WTC11 (cell line): Measurements from ENCODE around the gene NOL9. TPM values are rescaled to one million over a fixed set of nuclear protein-coding genes. Genes with fewer than 3 reads are reported as not detected.
A peak's percentile ranks its signal among the peaks of the same experiment; 100 is the strongest.

Source experiments
- ATAC-seq: fragments of 200-7000 bp; cut with Tn5 transposase; 2 replicates; pipeline ENCODE4 v1.10.0; 2021; ENCODE audit warnings: mild to moderate bottlenecking, moderate library complexity
- CTCF ChIA-PET: fragments of 300-600 bp; sonication (Branson Sonifier 250); formaldehyde crosslinking; loops from one replicate; lab custom pipeline; 2021; ENCODE audit warnings: antibody characterized with exemption; lab: Charles Lee
- POLR2A ChIA-PET: fragments of 350-600 bp; sonication (Branson Sonifier 250); formaldehyde crosslinking; loops from one replicate; lab custom pipeline; 2021; ENCODE audit warnings: antibody characterized with exemption; lab: Charles Lee
- DNase-seq: peaks from one replicate; pipeline ENCODE4 v3.0.0; 2021; ENCODE audit warnings: low spot score
- H3K27ac Mint-ChIP-seq: 2 replicates; pipeline ENCODE4 v1.8.0; 2021; ENCODE audit warnings: mixed read lengths
- H3K27me3 Mint-ChIP-seq: 2 replicates; pipeline ENCODE4 v1.8.0; 2021; ENCODE audit warnings: low read depth, mild to moderate bottlenecking, moderate library complexity, mixed read lengths
- H3K36me3 Mint-ChIP-seq: 2 replicates; pipeline ENCODE4 v1.8.0; 2021; ENCODE audit warnings: mixed read lengths
- H3K4me1 Mint-ChIP-seq: 2 replicates; pipeline ENCODE4 v1.8.0; 2022; ENCODE audit warnings: mixed read lengths
- H3K4me3 Mint-ChIP-seq: 2 replicates; pipeline ENCODE4 v1.8.0; 2021; ENCODE audit warnings: mild to moderate bottlenecking, moderate library complexity, mixed read lengths
- H3K9me3 Mint-ChIP-seq: 2 replicates; pipeline ENCODE4 v1.8.0; 2021; ENCODE audit warnings: mixed read lengths
- CREM ChIP-seq: sonication (generic); formaldehyde crosslinking; IDR thresholded peaks from 2 replicates; pipeline ENCODE4 v1.8.1; 2022; ENCODE audit warnings: mild to moderate bottlenecking, missing genetic modification reagents, moderate library complexity
- IRF2 ChIP-seq: sonication (generic); formaldehyde crosslinking; IDR thresholded peaks from 2 replicates; pipeline ENCODE4 v1.8.0; 2022; ENCODE audit warnings: low read depth, missing genetic modification reagents, borderline replicate concordance
- JUN ChIP-seq: sonication (generic); formaldehyde crosslinking; IDR thresholded peaks from 2 replicates; pipeline ENCODE4 v1.8.0; 2023; ENCODE audit warnings: mild to moderate bottlenecking, missing genetic modification reagents
- MYBL2 ChIP-seq: sonication (generic); formaldehyde crosslinking; IDR thresholded peaks from 2 replicates; pipeline ENCODE4 v1.8.1; 2023; ENCODE audit warnings: mild to moderate bottlenecking, moderate library complexity, missing genetic modification reagents
- SP1 ChIP-seq: sonication (generic); formaldehyde crosslinking; conservative IDR thresholded peaks from 2 replicates; pipeline ENCODE4 v1.8.1; 2022; ENCODE audit warnings: missing genetic modification reagents
- TEAD1 ChIP-seq: sonication (generic); formaldehyde crosslinking; IDR thresholded peaks from 2 replicates; pipeline ENCODE4 v1.8.0; 2022; ENCODE audit warnings: mild to moderate bottlenecking, missing genetic modification reagents
- ZNF138 ChIP-seq: sonication (generic); formaldehyde crosslinking; conservative IDR thresholded peaks from 2 replicates; pipeline ENCODE4 v1.8.1; 2022; ENCODE audit warnings: mild to moderate bottlenecking, moderate library complexity, missing genetic modification reagents
- ZNF423 ChIP-seq: fragments of 250-450 bp; sonication (Bioruptor Pico); IDR thresholded peaks from 2 replicates; pipeline ENCODE4 v2.1.2; 2022; ENCODE audit warnings: mild to moderate bottlenecking, moderate library complexity
- total RNA-seq: library from RNA; stranded (reverse); gene quantifications from 3 replicates; pipeline ENCODE4 v1.2.3, GENCODE V29; 2021
- TF ChIP-seq, protein P1 (sequence below): sonication (generic); formaldehyde crosslinking; IDR thresholded peaks from 2 replicates; pipeline ENCODE4 v1.8.0; 2022; ENCODE audit warnings: mild to moderate bottlenecking, missing genetic modification reagents
- TF ChIP-seq, protein P2 (sequence below): fragments of 250-450 bp; sonication (Bioruptor Pico); IDR thresholded peaks from 2 replicates; pipeline ENCODE4 v2.1.2; 2022; ENCODE audit warnings: mild to moderate bottlenecking, moderate library complexity
- TF ChIP-seq, protein P3 (sequence below): fragments of 250-450 bp; sonication (Bioruptor Pico); conservative IDR thresholded peaks from 2 replicates; pipeline ENCODE4 v1.9.0; 2021; ENCODE audit warnings: mild to moderate bottlenecking
- TF ChIP-seq, protein P4 (sequence below): sonication (generic); formaldehyde crosslinking; IDR thresholded peaks from 2 replicates; pipeline ENCODE4 v1.8.1; 2023; ENCODE audit warnings: mild to moderate bottlenecking, missing genetic modification reagents
- TF ChIP-seq, protein P5 (sequence below): fragments of 250-450 bp; sonication (Bioruptor Pico); IDR thresholded peaks from 2 replicates; pipeline ENCODE4 v1.9.0; 2021; ENCODE audit warnings: mild to moderate bottlenecking, borderline replicate concordance
- TF ChIP-seq, protein P6 (sequence below): sonication (generic); formaldehyde crosslinking; conservative IDR thresholded peaks from 2 replicates; pipeline ENCODE4 v1.8.1; 2023; ENCODE audit warnings: mild to moderate bottlenecking, low read depth, missing genetic modification reagents, moderate library complexity
- TF ChIP-seq, protein P7 (sequence below): sonication (generic); formaldehyde crosslinking; IDR thresholded peaks from 2 replicates; pipeline ENCODE4 v1.8.1; 2023; ENCODE audit warnings: mild to moderate bottlenecking, missing genetic modification reagents, moderate library complexity

NOL9 gene
- total RNA-seq, 1 experiment from 2014 or later = 37.4 TPM

DNA sequence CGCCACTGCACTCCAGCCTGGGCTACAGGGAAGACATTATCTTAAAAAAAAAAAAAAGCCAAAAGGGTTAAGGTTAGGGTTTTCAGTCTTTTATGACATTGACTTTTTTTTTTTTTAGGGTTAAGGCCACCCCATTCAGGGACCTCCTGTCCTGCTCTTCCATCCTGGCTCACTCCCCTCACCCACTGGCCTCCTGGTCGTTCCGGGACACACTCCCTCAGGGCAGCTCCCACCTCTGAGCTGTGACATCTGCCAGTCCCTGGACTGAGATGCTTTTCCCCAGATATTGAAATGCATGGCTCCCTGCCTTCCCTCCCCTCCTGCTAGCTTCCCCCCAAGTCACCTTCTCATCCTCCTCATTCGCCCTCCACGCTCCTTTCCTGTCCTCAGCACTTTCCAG lies 72.5 kb downstream of the NOL9 start:
- DNase-seq = no peak
- peaks cover 22% of the 10 kb centered on the region for H3K4me1 Mint-ChIP-seq
- ChIA-PET POLR2A (no interaction called here), CTCF (interaction anchor here (0.7 to 3.5 kb wide), 7 partner anchors 9 to 217 kb away, joined by 3 to 21 read pairs (median 6); no protein-coding TSS in a partner anchor)
- H3K9me3 Mint-ChIP-seq = no peaks in the 10 kb centered on the region
- H3K4me3 Mint-ChIP-seq = no peak overlapping the region
- peaks cover 7% of the 10 kb centered on the region; the same call in 1 of the 2 replicates for H3K27me3 Mint-ChIP-seq
- no peaks in the 10 kb centered on the region for H3K36me3 Mint-ChIP-seq
- peak overlapping the region; percentile 16; the same call in 1 of the 2 replicates for H3K27ac Mint-ChIP-seq
- no peak for TF ChIP-seq ZNF138 (CRISPR knock-in tag)
- no peak for TF ChIP-seq SP1 (CRISPR knock-in tag)
- TF ChIP-seq CREM (CRISPR knock-in tag) = no peak
- TF ChIP-seq, protein P1, sequence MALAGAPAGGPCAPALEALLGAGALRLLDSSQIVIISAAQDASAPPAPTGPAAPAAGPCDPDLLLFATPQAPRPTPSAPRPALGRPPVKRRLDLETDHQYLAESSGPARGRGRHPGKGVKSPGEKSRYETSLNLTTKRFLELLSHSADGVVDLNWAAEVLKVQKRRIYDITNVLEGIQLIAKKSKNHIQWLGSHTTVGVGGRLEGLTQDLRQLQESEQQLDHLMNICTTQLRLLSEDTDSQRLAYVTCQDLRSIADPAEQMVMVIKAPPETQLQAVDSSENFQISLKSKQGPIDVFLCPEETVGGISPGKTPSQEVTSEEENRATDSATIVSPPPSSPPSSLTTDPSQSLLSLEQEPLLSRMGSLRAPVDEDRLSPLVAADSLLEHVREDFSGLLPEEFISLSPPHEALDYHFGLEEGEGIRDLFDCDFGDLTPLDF = no peak
- TF ChIP-seq, protein P2, sequence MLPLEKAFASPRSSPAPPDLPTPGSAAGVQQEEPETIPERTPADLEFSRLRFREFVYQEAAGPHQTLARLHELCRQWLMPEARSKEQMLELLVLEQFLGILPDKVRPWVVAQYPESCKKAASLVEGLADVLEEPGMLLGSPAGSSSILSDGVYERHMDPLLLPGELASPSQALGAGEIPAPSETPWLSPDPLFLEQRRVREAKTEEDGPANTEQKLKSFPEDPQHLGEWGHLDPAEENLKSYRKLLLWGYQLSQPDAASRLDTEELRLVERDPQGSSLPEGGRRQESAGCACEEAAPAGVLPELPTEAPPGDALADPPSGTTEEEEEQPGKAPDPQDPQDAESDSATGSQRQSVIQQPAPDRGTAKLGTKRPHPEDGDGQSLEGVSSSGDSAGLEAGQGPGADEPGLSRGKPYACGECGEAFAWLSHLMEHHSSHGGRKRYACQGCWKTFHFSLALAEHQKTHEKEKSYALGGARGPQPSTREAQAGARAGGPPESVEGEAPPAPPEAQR = no peak
- ATAC-seq = no peak

DNA sequence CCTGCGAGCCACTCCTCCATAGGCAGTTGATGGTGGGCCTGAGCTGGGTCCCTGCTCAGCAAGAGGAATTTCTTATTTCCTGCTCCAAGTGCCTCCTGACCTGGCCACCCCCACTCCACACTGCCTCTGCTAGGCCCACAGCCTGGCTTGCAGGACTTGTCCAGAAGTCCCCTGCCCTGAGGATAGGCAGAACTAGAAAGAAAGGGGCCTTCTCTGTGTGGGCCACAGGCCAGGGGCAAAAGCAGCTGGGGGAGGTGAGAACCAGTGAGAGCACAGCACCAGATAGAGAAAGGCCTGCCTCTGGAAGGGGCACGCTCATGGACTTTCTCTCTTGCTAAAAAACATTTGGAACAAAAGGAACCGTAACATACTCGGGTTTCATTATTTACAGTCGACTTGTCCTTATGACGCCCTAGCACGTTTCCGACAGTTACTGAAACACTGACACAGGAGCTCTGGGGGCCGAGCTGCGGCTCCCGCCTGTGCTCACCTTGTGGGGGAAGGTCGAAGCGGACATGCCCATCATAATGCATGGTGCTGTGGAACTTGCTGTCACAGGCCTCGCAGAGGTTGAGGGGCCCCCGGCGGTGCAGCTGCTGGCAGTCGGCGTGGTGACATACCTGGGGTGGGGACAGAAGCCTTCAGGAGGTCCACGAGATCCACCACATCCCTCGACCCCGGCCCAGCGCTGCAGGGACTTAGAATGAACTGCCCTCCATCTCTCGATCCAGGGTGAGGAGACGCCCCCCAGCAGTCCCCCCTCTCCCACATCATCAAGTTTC lies 77.1 kb downstream of the NOL9 start:
- POLR2A ChIA-PET = no interaction called here
- no peak for ATAC-seq
- no peaks in the 10 kb centered on the region for H3K9me3 Mint-ChIP-seq
- CTCF ChIA-PET = interaction anchor here (0.5 to 4.2 kb wide), 10 partner anchors 8 to 83 kb away, joined by 3 to 35 read pairs (median 6); partner anchors contain the start of gene TNFRSF25
- no peak overlapping the region for H3K4me3 Mint-ChIP-seq
- DNase-seq = no peak
- no peaks in the 10 kb centered on the region for H3K27me3 Mint-ChIP-seq
- peaks cover 33% of the 10 kb centered on the region for H3K4me1 Mint-ChIP-seq
- peak overlapping the region; percentile 85 for H3K27ac Mint-ChIP-seq
- H3K36me3 Mint-ChIP-seq = peaks cover 5% of the 10 kb centered on the region; the same call in 1 of the 2 replicates
- TF ChIP-seq, protein P3, sequence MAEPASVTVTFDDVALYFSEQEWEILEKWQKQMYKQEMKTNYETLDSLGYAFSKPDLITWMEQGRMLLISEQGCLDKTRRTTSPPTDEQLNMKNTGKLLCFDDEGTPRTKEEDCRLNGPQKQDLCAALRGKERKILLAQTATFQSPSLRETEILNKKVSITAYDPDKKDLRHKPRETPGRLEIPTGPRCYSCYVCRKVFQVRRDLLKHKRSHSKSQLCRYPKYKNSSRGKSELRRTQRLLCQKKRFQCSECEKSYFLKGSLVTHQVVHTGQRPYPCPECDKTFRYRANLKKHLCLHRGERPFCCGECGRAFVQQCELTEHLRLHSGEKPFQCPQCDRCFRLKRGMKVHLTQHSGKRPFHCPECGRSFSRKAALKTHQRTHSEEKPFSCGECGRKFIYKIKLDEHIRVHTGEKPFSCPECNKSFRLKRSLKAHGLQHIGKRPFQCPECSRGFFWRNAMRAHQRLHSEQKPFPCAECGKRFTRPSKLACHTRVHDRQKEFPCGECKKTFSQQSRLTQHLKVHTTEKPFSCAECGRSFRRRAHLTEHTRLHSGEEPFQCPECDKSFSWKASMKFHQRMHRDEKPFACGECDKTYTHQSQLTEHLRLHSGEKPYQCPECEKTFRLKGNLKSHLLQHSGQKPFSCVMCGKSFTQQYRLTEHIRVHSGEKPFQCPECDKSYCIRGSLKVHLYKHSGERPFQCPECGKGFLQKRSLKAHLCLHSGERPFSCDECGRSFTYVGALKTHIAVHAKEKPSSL (CRISPR knock-in tag) = no peak
- TF ChIP-seq TEAD1 (CRISPR knock-in tag) (no peak), ZNF423 (no peak), MYBL2 (CRISPR knock-in tag) (no peak), JUN (CRISPR knock-in tag) (no peak), IRF2 (CRISPR knock-in tag) (no peak)
- TF ChIP-seq, protein P4, sequence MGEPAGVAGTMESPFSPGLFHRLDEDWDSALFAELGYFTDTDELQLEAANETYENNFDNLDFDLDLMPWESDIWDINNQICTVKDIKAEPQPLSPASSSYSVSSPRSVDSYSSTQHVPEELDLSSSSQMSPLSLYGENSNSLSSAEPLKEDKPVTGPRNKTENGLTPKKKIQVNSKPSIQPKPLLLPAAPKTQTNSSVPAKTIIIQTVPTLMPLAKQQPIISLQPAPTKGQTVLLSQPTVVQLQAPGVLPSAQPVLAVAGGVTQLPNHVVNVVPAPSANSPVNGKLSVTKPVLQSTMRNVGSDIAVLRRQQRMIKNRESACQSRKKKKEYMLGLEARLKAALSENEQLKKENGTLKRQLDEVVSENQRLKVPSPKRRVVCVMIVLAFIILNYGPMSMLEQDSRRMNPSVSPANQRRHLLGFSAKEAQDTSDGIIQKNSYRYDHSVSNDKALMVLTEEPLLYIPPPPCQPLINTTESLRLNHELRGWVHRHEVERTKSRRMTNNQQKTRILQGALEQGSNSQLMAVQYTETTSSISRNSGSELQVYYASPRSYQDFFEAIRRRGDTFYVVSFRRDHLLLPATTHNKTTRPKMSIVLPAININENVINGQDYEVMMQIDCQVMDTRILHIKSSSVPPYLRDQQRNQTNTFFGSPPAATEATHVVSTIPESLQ (CRISPR knock-in tag) = no peak
- TF ChIP-seq, protein P5, sequence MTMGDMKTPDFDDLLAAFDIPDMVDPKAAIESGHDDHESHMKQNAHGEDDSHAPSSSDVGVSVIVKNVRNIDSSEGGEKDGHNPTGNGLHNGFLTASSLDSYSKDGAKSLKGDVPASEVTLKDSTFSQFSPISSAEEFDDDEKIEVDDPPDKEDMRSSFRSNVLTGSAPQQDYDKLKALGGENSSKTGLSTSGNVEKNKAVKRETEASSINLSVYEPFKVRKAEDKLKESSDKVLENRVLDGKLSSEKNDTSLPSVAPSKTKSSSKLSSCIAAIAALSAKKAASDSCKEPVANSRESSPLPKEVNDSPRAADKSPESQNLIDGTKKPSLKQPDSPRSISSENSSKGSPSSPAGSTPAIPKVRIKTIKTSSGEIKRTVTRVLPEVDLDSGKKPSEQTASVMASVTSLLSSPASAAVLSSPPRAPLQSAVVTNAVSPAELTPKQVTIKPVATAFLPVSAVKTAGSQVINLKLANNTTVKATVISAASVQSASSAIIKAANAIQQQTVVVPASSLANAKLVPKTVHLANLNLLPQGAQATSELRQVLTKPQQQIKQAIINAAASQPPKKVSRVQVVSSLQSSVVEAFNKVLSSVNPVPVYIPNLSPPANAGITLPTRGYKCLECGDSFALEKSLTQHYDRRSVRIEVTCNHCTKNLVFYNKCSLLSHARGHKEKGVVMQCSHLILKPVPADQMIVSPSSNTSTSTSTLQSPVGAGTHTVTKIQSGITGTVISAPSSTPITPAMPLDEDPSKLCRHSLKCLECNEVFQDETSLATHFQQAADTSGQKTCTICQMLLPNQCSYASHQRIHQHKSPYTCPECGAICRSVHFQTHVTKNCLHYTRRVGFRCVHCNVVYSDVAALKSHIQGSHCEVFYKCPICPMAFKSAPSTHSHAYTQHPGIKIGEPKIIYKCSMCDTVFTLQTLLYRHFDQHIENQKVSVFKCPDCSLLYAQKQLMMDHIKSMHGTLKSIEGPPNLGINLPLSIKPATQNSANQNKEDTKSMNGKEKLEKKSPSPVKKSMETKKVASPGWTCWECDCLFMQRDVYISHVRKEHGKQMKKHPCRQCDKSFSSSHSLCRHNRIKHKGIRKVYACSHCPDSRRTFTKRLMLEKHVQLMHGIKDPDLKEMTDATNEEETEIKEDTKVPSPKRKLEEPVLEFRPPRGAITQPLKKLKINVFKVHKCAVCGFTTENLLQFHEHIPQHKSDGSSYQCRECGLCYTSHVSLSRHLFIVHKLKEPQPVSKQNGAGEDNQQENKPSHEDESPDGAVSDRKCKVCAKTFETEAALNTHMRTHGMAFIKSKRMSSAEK (CRISPR knock-in tag) = no peak
- TF ChIP-seq, protein P6, sequence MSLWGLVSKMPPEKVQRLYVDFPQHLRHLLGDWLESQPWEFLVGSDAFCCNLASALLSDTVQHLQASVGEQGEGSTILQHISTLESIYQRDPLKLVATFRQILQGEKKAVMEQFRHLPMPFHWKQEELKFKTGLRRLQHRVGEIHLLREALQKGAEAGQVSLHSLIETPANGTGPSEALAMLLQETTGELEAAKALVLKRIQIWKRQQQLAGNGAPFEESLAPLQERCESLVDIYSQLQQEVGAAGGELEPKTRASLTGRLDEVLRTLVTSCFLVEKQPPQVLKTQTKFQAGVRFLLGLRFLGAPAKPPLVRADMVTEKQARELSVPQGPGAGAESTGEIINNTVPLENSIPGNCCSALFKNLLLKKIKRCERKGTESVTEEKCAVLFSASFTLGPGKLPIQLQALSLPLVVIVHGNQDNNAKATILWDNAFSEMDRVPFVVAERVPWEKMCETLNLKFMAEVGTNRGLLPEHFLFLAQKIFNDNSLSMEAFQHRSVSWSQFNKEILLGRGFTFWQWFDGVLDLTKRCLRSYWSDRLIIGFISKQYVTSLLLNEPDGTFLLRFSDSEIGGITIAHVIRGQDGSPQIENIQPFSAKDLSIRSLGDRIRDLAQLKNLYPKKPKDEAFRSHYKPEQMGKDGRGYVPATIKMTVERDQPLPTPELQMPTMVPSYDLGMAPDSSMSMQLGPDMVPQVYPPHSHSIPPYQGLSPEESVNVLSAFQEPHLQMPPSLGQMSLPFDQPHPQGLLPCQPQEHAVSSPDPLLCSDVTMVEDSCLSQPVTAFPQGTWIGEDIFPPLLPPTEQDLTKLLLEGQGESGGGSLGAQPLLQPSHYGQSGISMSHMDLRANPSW (CRISPR knock-in tag) = no peak
- TF ChIP-seq, protein P7, sequence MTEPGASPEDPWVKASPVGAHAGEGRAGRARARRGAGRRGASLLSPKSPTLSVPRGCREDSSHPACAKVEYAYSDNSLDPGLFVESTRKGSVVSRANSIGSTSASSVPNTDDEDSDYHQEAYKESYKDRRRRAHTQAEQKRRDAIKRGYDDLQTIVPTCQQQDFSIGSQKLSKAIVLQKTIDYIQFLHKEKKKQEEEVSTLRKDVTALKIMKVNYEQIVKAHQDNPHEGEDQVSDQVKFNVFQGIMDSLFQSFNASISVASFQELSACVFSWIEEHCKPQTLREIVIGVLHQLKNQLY (CRISPR knock-in tag) = no peak
